ENCODE data around the gene EMID1.

EMID1 gene

DNA sequence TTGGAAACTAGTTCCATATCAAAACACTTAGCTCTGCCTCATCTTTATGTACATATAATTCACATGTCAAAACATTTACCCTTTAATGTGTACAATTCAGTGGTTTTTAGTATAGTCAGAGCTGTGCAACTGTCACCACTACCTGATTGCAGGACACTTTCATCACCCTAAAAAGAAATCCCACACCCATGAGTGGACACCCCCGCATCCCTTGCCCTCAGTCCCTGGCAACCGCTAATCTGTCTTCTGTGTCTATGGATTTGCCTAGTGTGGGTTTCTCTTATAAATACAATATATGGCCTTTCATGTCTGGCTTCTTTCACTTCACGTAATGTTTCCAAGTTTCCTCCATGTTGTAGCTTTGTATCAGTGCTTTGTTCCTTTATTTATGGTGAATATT is 8.6 kb upstream of the EMID1 start:
- no peak for DNase-seq (ENCODE audit: low read depth)
- TF ChIP-seq, protein P1, sequence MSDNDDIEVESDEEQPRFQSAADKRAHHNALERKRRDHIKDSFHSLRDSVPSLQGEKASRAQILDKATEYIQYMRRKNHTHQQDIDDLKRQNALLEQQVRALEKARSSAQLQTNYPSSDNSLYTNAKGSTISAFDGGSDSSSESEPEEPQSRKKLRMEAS (IDR thresholded peaks at IDR 0.05; ENCODE audit: low read depth, low read length): no peak
- TF ChIP-seq MYC (IDR thresholded peaks at IDR 0.05; ENCODE audit: low read depth, low read length) (no peak), POLR2A (IDR thresholded peaks at IDR 0.05; ENCODE audit: extremely low read depth, insufficient read length) (no peak)
- TF ChIP-seq, protein P2, sequence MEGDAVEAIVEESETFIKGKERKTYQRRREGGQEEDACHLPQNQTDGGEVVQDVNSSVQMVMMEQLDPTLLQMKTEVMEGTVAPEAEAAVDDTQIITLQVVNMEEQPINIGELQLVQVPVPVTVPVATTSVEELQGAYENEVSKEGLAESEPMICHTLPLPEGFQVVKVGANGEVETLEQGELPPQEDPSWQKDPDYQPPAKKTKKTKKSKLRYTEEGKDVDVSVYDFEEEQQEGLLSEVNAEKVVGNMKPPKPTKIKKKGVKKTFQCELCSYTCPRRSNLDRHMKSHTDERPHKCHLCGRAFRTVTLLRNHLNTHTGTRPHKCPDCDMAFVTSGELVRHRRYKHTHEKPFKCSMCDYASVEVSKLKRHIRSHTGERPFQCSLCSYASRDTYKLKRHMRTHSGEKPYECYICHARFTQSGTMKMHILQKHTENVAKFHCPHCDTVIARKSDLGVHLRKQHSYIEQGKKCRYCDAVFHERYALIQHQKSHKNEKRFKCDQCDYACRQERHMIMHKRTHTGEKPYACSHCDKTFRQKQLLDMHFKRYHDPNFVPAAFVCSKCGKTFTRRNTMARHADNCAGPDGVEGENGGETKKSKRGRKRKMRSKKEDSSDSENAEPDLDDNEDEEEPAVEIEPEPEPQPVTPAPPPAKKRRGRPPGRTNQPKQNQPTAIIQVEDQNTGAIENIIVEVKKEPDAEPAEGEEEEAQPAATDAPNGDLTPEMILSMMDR (IDR thresholded peaks at IDR 0.05; ENCODE audit: low read depth, low read length): no peak
- no peak overlapping the region for H3K4me3 ChIP-seq (ENCODE audit: low read depth, low read length)

DNA sequence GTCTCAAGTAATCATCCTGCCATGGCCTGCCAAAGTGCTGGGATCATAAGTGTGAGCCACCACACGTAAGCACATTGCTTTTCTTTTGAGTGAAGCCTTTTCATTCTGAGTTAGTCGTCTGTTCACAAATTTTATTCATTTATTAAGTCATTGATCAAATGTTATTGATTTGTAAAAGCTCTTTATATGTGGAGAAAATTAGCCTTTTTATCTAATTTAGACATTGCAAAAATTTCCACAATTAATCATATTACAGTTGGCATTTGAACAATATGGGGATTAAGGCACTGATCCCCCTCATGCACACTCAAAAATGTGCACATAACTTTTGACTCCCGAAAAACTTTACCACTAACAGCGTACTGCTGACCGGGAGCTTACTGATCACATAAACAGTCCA is 7.5 kb upstream of the EMID1 start:
- DNase-seq (ENCODE audit: low read depth): no peak
- H3K4me3 ChIP-seq (ENCODE audit: low read depth, low read length): no peak overlapping the region
- TF ChIP-seq, protein P1 (IDR thresholded peaks at IDR 0.05; ENCODE audit: low read depth, low read length): no peak
- TF ChIP-seq MYC (IDR thresholded peaks at IDR 0.05; ENCODE audit: low read depth, low read length) (no peak), POLR2A (IDR thresholded peaks at IDR 0.05; ENCODE audit: extremely low read depth, insufficient read length) (no peak)
- TF ChIP-seq, protein P2 (IDR thresholded peaks at IDR 0.05; ENCODE audit: low read depth, low read length): no peak

DNA sequence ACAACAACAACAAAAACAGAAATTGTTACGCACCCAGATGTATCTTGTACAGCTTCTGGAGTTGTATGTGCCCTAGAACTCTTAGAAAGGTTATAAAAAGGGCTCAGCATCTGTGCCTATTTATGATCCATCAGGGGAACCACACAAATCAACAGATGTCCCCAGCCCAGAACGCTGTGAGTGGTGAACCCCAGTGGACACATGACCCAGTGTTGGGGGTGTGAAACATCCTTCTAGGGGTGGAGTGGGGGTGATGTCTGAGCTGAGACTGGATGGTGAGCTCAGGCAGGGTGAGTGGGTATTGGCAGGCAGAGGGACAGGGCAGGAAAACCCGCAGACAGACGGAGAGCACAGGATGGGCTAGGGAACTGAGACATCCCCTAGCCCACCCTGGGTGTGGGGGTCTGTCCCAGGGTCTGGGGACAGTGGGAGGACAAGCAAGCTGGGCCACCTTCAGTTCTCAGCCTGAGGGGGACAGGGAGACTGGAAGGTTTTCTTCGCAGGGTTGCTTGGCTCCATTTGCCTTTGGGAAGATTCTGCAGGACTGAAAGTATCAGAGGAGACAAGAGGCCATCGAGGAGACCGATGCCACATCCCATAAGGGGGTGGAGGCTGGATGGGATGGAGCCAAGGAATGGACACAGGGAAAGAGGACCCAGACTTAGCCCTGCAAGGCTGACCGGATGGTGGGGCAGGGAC is 5.8 kb upstream of the EMID1 start:
- TF ChIP-seq, protein P1 (IDR thresholded peaks at IDR 0.05; ENCODE audit: low read depth, low read length): no peak
- TF ChIP-seq, protein P2 (IDR thresholded peaks at IDR 0.05; ENCODE audit: low read depth, low read length): no peak
- TF ChIP-seq MYC (IDR thresholded peaks at IDR 0.05; ENCODE audit: low read depth, low read length) (no peak), POLR2A (IDR thresholded peaks at IDR 0.05; ENCODE audit: extremely low read depth, insufficient read length) (no peak)
- H3K4me3 ChIP-seq (ENCODE audit: low read depth, low read length): no peak overlapping the region
- DNase-seq (ENCODE audit: low read depth): no peak

DNA sequence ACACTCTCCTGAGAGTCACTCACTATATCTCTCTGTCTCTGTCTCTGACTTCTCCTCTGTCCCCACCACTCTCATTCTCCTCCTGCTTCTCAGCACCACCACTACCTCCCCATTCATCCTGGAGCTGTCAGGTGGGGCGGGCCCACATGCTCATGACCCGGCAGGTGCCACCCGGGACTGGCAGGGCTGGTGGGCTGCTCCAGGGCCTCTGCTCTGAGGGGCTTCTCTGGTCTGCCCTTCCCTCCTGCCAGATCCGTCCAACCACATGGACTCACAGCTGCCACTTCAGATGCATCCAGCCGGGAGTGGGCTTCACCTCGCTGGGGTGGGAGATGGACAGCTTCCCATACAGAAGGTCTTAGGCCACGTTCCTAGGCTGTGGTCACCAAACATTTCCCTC is 4.8 kb upstream of the EMID1 start:
- TF ChIP-seq, protein P2 (IDR thresholded peaks at IDR 0.05; ENCODE audit: low read depth, low read length): no peak
- TF ChIP-seq POLR2A (IDR thresholded peaks at IDR 0.05; ENCODE audit: extremely low read depth, insufficient read length) (no peak), MYC (IDR thresholded peaks at IDR 0.05; ENCODE audit: low read depth, low read length) (no peak)
- TF ChIP-seq, protein P1 (IDR thresholded peaks at IDR 0.05; ENCODE audit: low read depth, low read length): no peak
- no peak overlapping the region for H3K4me3 ChIP-seq (ENCODE audit: low read depth, low read length)
- no peak for DNase-seq (ENCODE audit: low read depth)

DNA sequence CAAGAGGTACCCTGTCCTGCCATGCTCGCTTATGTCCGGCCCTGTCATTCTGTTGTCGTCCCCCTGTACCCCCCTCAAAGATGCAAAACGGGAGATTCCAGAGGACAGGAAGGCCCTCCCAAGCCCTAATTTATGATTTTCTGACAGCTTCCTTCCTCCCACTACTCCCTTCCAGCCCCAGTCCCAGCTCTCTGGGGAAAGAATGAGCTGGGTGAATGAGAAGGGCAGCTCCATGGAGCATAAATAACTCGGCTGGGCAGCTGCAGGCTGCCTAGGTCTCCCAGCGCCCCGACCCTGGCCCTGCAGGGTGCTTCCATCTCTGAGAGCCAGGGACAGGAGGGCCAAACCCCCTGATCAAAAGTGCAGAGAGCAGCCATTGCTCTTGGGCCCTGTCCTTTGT is 3.9 kb upstream of the EMID1 start:
- no peak for DNase-seq (ENCODE audit: low read depth)
- no peak for TF ChIP-seq MYC (IDR thresholded peaks at IDR 0.05; ENCODE audit: low read depth, low read length)
- TF ChIP-seq, protein P1 (IDR thresholded peaks at IDR 0.05; ENCODE audit: low read depth, low read length): no peak
- TF ChIP-seq, protein P2 (IDR thresholded peaks at IDR 0.05; ENCODE audit: low read depth, low read length): no peak
- no peak for TF ChIP-seq POLR2A (IDR thresholded peaks at IDR 0.05; ENCODE audit: extremely low read depth, insufficient read length)
- peak overlapping the region; percentile 40 for H3K4me3 ChIP-seq (ENCODE audit: low read depth, low read length)

Measured in NB4 (cell line).